ENCODE results near the gene PINK1.

Gene PINK1

GRCh38 chr1:20654104-20654690 lies 20.9 kb downstream of the PINK1 start:
- Mint-ChIP-seq H3K4me1 (peaks cover 28% of the 10 kb centered on the region), H3K4me3 (no peak overlapping the region), H3K27ac (no peak overlapping the region), H3K27me3 (no peaks in the 10 kb centered on the region), H3K9me3 (no peaks in the 10 kb centered on the region)
- DNase-seq (no peak), ATAC-seq (no peak)

- H3K27me3 Mint-ChIP-seq, result no peaks in the 10 kb centered on the region
- DNase-seq (no peak), ATAC-seq (no peak)
- no peaks in the 10 kb centered on the region for H3K9me3 Mint-ChIP-seq
- H3K4me3 Mint-ChIP-seq, result peak overlapping the region in 1 of 2 donors; percentile 14
- H3K4me1 Mint-ChIP-seq, result peaks cover 48% of the 10 kb centered on the region
- peak overlapping the region; percentile 83 to 93 for H3K27ac Mint-ChIP-seq
These were observed 23.8 kb downstream of the PINK1 start for GRCh38 chr1:20657024-20657423.

- Mint-ChIP-seq H3K4me3 (peak overlapping the region; percentile 92 to 99), H3K9me3 (no peaks in the 10 kb centered on the region), H3K4me1 (peaks cover 61% of the 10 kb centered on the region), H3K27me3 (no peaks in the 10 kb centered on the region), H3K27ac (peak overlapping the region; percentile 90 to 99)
- DNase-seq (no peak), ATAC-seq (no peak)
These were observed 25.1 kb downstream of the PINK1 start for GRCh38 chr1:20658166-20658915.

DNA sequence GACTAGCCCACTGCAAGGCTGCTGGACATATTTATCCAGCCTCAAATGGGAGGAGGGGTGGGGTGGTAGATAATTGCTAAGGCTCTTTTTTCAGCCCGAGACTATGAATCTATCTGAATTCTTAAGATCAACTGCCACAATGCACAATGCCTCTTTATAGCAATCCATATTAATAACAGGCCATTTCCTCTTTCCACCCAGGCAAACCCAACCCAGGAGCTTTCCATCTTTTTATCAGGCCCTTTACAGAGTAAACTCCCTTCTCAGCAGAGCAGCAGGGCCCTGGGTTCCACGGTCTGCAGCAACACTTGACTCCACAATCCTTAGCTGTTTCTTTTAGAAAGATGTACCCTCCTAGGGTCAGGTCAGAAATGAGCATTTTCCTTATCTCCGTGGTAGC lies 27.1 kb downstream of the PINK1 start:
- ATAC-seq (no peak), DNase-seq (no peak)
- peak overlapping the region; percentile 99 to 100 for H3K27ac Mint-ChIP-seq
- no peaks in the 10 kb centered on the region for H3K9me3 Mint-ChIP-seq
- H3K4me3 Mint-ChIP-seq, result peak overlapping the region; percentile 92 to 99
- no peaks in the 10 kb centered on the region for H3K27me3 Mint-ChIP-seq
- peaks cover 63% of the 10 kb centered on the region for H3K4me1 Mint-ChIP-seq

DNA sequence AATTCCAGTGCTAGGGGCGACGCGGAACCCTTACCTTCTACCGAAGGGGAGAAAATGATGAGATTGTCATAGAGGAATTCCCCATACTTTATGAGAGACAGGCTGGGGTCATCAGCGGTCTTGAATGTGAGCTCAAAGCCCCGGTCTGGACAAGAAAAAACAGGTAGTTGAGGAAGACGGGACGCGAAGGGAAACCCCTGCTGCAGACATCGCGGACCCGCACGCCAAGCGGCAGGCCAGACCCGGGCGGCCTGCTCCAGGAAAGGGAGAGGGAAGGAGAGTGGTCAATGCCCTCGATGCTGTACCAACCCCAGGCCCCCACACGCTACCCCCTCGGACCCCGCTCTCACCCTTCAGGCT lies 27.6 kb downstream of the PINK1 start:
- peak overlapping the region; percentile 92 to 99 for H3K4me3 Mint-ChIP-seq
- no peaks in the 10 kb centered on the region for H3K27me3 Mint-ChIP-seq
- ATAC-seq (peak; percentile 0), DNase-seq (peak in 1 of 2 donors; percentile 13)
- H3K9me3 Mint-ChIP-seq, result no peaks in the 10 kb centered on the region
- H3K4me1 Mint-ChIP-seq, result peaks cover 63% of the 10 kb centered on the region
- H3K27ac Mint-ChIP-seq, result peak overlapping the region; percentile 99 to 100

DNA sequence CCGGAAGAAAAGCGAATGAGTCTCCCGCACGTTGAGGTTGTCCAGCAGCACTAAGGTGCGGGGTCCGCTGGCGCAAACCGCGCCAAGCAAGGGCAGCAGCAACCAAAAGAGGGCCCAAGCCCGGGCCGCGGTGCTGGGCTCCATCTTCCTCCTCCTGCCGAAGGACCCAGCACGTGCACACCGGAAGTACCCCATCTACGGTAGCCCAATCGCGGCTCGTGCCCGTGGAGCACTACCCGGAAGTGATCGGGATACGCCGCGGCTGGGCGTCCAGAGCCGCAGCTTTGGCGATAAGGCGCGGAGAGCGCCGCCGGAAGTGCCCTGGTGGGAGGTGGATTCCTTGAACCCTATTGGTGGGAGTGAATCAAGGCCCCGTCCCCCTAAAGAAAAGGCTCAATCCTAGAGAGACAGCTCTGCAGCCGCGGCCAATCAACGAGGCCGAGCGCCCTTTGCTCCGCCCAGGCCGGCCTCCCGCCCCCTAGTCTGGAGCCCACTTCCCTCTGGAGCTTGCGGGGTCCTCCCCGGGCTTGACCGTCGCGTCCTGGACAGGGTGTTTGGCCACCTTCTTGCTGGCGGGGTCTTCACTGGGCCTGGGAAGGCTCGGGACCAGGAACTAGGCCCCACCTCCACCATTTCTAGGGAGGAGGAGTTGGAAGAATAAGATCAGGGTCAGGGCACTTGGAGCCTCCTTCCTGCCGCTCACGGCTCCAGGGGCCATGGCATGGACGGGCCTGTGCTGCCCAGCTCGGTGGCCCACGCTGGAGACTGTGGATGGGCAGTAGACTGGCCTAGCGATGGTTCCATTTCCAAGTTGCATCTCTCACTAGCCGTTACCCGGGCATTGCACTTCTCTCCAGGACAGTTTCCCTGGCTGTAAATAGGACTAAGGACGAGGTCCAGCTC lies 28.2 kb downstream of the PINK1 start, which contains the start of gene DDOST:
Gene DDOST, minus strand, starts transcription at position 163 of the 903 bp plus-strand sequence. Its CDS starts 19 bp downstream, at position 144.
- H3K9me3 Mint-ChIP-seq, result no peaks in the 10 kb centered on the region
- ATAC-seq, result peak; percentile 97
- H3K4me3 Mint-ChIP-seq, result peak within 1 kb of the TSS; percentile 92 to 99
- peak within 1 kb of the TSS; percentile 99 to 100 for H3K27ac Mint-ChIP-seq
- peaks cover 61% of the 10 kb centered on the region for H3K4me1 Mint-ChIP-seq
- DNase-seq, result peak; percentile 95 to 98
- no peaks in the 10 kb centered on the region for H3K27me3 Mint-ChIP-seq

GRCh38 chr1:20662110-20662475 lies 28.8 kb downstream of the PINK1 start:
- Mint-ChIP-seq H3K27me3 (no peaks in the 10 kb centered on the region), H3K4me3 (peak overlapping the region; percentile 92 to 99), H3K27ac (peak overlapping the region; percentile 99 to 100), H3K4me1 (peaks cover 55% of the 10 kb centered on the region), H3K9me3 (no peaks in the 10 kb centered on the region)
- DNase-seq, result no peak
- no peak for ATAC-seq

DNA sequence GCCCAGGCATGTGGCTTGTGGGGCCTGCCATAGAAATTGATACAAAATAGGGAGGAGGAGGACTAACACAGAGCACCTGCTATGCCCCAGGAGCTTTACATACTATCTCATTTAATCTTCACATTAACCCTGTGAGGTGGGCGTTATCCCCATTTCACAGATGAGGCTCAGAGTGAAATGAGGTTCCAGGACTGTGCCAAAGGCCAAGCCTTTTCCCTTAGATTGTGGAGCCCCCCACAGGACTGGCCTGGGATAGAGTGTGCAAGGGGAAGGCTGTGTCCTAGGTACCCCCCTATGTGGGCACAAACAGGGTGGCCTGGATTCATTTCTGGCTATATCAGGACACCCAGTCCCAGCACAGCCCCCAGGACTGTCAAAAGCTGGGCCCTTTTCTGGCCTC lies 30.1 kb downstream of the PINK1 start:
- no peak for ATAC-seq
- Mint-ChIP-seq H3K4me3 (peak overlapping the region in 1 of 2 donors; percentile 99), H3K27me3 (no peaks in the 10 kb centered on the region), H3K27ac (peak overlapping the region in 1 of 2 donors; percentile 44), H3K9me3 (no peaks in the 10 kb centered on the region), H3K4me1 (peaks cover 43% of the 10 kb centered on the region)
- DNase-seq, result no peak

- DNase-seq (no peak), ATAC-seq (no peak)
- no peak overlapping the region for H3K27ac Mint-ChIP-seq
- no peaks in the 10 kb centered on the region for H3K9me3 Mint-ChIP-seq
- H3K4me1 Mint-ChIP-seq, result peaks cover 35% of the 10 kb centered on the region
- no peaks in the 10 kb centered on the region for H3K27me3 Mint-ChIP-seq
- no peak overlapping the region for H3K4me3 Mint-ChIP-seq
These were observed 30.9 kb downstream of the PINK1 start for GRCh38 chr1:20663969-20664715.

DNA sequence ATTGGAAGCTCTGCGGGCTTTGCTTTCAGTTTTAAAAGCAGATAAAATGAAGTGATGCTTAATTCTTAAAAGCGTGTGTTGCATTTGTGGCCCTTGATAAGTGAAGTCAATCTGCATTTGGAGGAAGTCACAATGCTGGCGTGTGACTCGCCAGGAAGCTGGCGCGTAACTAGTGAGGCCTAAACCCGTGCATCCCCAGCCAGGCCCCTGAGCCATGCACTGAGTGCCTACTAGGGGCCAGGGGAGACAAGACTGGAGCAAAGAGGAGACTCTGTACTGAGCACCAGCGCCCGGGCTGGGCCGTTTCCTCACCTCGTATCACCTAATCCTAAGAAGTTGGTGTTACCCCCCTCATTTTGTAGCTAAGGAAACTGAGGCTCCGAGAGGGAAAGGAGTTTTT lies 32.5 kb downstream of the PINK1 start:
- no peak for DNase-seq
- H3K27me3 Mint-ChIP-seq, result no peaks in the 10 kb centered on the region
- H3K4me3 Mint-ChIP-seq, result no peak overlapping the region
- peaks cover 19% of the 10 kb centered on the region for H3K4me1 Mint-ChIP-seq
- H3K9me3 Mint-ChIP-seq, result no peaks in the 10 kb centered on the region
- no peak for ATAC-seq
- peak overlapping the region in 1 of 2 donors; percentile 46 for H3K27ac Mint-ChIP-seq

DNA sequence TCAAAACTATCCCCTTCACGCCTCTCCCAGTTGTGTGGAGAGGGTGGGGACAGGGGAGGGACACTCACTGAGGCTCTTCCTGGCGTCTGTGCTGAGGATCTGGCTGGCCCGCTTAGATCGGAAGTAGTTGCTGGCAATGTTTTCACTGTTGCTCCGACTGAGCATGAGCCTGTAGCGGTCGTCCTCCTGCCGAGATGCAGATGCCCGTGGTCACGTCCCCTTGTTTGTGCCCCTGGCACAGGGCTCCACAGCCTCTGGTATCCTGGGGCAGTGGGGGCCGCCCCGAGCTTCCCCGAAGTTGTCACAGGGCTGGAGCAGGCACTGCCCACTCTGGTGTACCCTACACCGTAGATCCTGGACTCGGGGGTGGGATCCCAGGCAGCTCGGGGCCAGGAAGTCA lies 32.9 kb downstream of the PINK1 start:
- DNase-seq (no peak), ATAC-seq (no peak)
- Mint-ChIP-seq H3K27me3 (no peaks in the 10 kb centered on the region), H3K27ac (no peak overlapping the region), H3K4me1 (peaks cover 18% of the 10 kb centered on the region), H3K9me3 (no peaks in the 10 kb centered on the region), H3K4me3 (no peak overlapping the region)

- H3K27me3 Mint-ChIP-seq, result no peaks in the 10 kb centered on the region
- H3K9me3 Mint-ChIP-seq, result no peaks in the 10 kb centered on the region
- peak overlapping the region in 1 of 2 donors; percentile 17 for H3K27ac Mint-ChIP-seq
- ATAC-seq, result peak; percentile 82
- H3K4me1 Mint-ChIP-seq, result peaks cover 17% of the 10 kb centered on the region
- DNase-seq, result no peak
- H3K4me3 Mint-ChIP-seq, result peak overlapping the region in 1 of 2 donors; percentile 16
These were observed 33.5 kb downstream of the PINK1 start for GRCh38 chr1:20666804-20667203.

DNA sequence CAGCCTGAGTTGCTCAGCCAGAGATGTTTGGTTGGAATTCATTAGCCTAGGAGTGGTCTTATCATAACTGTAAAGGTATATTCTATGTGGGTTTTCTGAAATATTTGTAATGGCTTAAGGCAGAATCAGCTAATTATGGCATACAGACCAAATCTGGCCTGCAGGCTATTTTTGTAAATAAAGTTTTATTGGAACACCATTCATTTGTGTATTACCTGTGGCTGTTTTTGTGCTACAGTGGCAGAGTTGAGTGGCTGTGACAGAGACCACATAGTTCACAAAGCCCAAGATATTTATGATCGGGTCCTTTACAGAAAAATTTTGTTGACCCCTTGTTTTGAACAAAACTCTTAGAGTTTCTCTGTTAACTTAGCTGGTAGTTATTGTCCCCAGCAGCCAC lies 35.3 kb downstream of the PINK1 start:
- no peaks in the 10 kb centered on the region for H3K4me1 Mint-ChIP-seq
- H3K27ac Mint-ChIP-seq, result no peak overlapping the region
- ATAC-seq, result no peak
- no peak overlapping the region for H3K4me3 Mint-ChIP-seq
- no peak for DNase-seq
- H3K27me3 Mint-ChIP-seq, result peaks cover 11% of the 10 kb centered on the region
- no peaks in the 10 kb centered on the region for H3K9me3 Mint-ChIP-seq

DNA sequence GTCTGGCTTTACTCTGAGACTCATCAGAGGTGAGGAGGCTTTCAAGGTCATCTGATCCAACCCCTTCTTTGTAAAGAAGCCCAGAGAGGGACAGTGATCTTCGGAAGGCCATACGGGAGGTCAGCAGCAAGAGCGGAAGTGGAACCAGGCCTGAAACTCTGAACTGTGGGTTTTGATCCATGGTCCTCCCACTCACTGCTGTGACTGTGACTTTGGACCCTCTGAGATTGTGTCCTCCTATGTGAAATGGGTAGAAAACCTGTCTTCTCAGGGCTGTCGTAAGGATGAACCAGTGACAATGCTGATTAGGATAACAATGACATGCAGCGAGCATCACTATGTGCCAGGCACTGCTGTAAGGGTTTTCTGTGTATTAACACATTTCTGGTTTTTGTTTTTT lies 37.7 kb downstream of the PINK1 start:
- Mint-ChIP-seq H3K27ac (no peak overlapping the region), H3K9me3 (no peaks in the 10 kb centered on the region), H3K27me3 (peaks cover 11% of the 10 kb centered on the region), H3K4me3 (no peak overlapping the region), H3K4me1 (no peaks in the 10 kb centered on the region)
- no peak for DNase-seq
- no peak for ATAC-seq

GRCh38 chr1:20672265-20672632 lies 39.0 kb downstream of the PINK1 start:
- H3K9me3 Mint-ChIP-seq, result peaks cover 0 to 4% of the 10 kb centered on the region in 2 donors
- ATAC-seq (no peak), DNase-seq (no peak)
- H3K4me3 Mint-ChIP-seq, result no peak overlapping the region
- H3K27ac Mint-ChIP-seq, result no peak overlapping the region
- peaks cover 11% of the 10 kb centered on the region for H3K27me3 Mint-ChIP-seq
- no peaks in the 10 kb centered on the region for H3K4me1 Mint-ChIP-seq

All from stimulated activated naive CD8-positive, alpha-beta T cell treated with anti-CD3 and anti-CD28 coated beads, Interleukin-15, amount 100 ng/mL, for 72 hours (primary cell).